Stimulated activated naive CD8-positive, alpha-beta T cell treated with anti-CD3 and anti-CD28 coated beads, Interleukin-15, Interleukin-2, amounts not matched to agents 100 U/mL and 50 U/mL, for 24 hours (primary cell): ENCODE measurements around the gene PACRG.

Experiments used
- ATAC-seq: fragments of 150-1000 bp; cut with Tn5 transposase; one replicate; pipeline ENCODE4 v1.10.0; 2021
- DNase-seq: peaks from one replicate; pipeline ENCODE4 v3.0.0; 2021

PACRG gene

GRCh38 chr6:162778603-162779002 is 50.8 kb downstream of the PACRG start:
- no peak for DNase-seq
- ATAC-seq, result no peak

DNA sequence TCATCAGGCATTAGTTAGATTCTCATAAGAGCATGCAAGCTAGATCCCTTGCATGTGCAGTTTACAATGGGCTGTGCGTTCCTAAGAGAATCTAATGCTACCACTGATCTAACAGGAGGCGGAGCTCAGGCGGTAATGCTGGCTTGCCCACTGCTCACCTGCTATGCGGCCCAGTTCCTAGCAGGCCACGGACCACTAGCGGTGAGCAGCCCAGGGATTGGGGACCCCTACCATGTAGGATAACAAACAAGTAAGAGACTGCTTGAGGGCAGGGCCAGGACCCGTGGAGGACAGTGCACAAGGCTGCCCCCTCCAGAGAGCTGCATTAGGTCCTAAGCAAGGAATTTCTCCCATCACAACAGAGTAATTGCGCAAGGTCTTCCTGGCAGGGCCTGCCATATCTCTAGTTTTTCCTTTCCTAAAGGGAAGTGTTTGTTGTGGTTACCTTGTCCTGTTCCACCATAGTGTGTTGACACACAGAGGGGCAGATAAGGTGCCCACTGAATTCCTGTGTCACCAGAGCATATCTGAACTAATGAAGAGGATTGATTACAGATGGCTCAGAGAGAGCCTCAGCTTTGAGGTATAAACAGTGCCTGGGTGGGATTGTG is 58.0 kb downstream of the PACRG start:
- DNase-seq, result no peak
- no peak for ATAC-seq

- no peak for DNase-seq
These were observed 70.9 kb downstream of the PACRG start for GRCh38 chr6:162798546-162799266.

DNA sequence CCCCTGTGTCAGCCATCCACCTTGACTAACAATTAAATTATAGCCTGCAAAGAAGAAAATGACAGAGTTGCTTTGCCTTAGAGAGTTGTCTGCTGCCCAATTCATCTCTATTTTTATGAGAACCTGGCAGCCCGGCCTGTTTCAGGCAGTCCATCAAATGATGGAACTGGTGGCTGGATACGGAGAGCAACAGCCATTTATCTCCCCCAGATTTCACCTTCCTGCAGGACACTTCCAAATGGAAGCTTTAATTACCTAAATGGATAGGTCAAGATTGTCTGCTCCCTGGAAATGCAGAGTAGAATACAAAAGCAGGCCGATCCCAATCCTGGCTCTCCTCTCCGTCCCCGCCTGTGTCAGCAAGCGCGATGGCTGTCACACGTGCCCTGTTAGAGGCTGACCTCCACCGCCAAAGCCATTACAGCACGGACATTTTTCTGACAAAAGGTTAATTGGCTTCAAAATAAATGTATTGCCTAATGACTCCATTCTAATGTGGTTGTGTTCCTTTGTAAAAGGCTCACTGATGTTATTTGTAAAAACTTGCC is 86.7 kb downstream of the PACRG start:
- no peak for DNase-seq

More at GRCh38 chr6:162798546-162799266, 70.9 kb downstream of the PACRG start:
- peak; percentile 49 for ATAC-seq

GRCh38 chr6:162817196-162817595 is 89.4 kb downstream of the PACRG start:
- DNase-seq (no peak), ATAC-seq (no peak)

More for the DNA sequence above, 86.7 kb downstream of the PACRG start:
- ATAC-seq, result no peak

DNA sequence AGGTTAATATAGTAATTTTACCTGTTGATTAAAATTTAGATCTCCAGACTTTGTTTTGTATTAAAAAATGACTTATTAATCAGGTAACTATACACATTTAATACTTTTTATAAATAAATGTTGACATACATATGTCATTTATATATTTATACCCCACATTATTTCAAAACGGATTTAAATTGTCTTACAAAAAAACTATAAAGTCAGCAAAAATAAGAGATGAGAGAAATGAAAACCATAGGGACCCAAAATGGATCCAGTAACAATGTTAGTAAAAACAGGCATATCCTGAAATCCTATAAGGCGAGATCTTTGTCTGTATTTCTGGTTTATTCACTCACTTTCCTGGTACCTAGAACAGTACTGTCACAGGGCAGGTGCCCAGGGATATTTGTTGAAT is 91.5 kb downstream of the PACRG start:
- no peak for ATAC-seq
- DNase-seq, result no peak

DNA sequence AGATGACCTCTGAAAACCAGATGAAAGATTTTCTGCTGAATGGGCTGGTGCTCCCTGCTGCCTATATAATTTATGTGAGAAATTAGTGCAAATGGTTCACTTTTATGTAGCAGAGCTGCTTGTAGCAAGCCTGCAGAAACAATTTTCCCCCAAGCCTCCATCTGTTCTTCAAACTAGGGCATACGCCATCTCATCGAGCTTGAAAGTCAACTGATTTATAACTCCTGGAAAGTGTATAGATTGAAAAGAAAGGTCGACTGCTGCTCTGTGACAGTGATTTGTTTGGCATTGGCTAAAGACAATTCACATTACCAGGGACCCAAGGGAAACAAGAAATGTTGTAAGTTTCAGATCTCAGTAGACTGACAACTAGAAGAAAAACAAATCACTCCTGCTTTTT is 93.3 kb downstream of the PACRG start:
- ATAC-seq (no peak), DNase-seq (no peak)

GRCh38 chr6:162825597-162825996 is 97.8 kb downstream of the PACRG start:
- ATAC-seq, result no peak
- no peak for DNase-seq

DNA sequence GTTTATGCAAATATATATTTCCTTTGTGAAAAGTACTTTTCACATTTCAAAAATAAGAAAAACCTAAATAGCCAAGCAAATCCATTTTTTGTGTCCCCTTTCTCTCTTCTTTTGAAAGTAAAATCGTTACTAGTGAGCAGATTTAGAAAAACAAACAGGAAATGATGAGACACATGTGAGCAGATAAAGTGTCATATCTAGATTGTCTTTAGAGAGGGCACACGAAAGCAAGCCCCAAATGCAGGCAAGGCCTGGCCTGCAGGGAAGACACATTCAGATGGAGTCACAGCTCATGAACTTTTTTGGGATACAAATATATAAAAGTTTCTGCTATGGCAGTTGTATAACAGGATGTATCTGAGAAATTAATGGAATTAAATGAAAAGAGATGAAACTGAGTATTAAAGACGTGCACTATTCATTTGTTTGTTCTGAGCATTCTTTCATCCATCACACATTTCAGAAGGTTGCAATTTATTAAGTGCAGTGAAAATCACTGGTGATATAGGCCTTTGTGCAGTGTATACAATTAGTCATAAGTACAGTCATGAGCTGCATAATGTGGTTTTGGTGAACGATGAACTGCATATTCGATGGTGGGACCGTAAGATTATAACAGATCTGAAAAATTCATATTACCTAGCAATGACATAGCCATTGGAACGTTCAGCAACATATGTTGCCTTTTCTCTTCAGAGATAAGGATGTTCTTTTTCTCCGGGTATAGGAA is 101.4 kb downstream of the PACRG start:
- ATAC-seq (no peak), DNase-seq (no peak)

GRCh38 chr6:162833776-162834175 is 106.0 kb downstream of the PACRG start:
- no peak for ATAC-seq

GRCh38 chr6:162845972-162846371 is 118.2 kb downstream of the PACRG start:
- ATAC-seq (no peak), DNase-seq (no peak)

More at GRCh38 chr6:162833776-162834175, 106.0 kb downstream of the PACRG start:
- DNase-seq, result no peak

- no peak for ATAC-seq
- DNase-seq, result no peak
These were observed 118.9 kb downstream of the PACRG start for GRCh38 chr6:162846723-162847122.

DNA sequence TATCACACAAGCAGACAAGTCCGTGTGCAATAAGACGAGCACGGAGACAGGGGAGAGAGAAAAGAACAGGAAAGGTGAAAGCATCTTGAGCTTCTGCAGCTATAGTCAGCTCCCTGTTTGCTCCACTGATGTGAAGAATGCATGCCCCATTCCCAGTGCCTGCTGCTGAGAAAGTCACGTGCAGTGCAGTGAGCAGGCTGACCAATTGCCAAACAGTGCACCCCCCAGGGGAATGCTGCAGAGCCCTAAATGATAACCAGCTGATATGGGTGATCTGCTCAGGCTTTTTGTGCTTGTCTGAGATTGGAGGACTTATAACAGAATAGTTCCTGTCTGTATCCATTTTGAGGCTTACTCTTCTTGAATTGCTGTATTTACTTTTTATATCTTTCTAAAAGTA is 121.5 kb downstream of the PACRG start:
- ATAC-seq, result no peak
- DNase-seq, result no peak

GRCh38 chr6:162852192-162852591 is 124.4 kb downstream of the PACRG start:
- ATAC-seq (no peak), DNase-seq (no peak)

DNA sequence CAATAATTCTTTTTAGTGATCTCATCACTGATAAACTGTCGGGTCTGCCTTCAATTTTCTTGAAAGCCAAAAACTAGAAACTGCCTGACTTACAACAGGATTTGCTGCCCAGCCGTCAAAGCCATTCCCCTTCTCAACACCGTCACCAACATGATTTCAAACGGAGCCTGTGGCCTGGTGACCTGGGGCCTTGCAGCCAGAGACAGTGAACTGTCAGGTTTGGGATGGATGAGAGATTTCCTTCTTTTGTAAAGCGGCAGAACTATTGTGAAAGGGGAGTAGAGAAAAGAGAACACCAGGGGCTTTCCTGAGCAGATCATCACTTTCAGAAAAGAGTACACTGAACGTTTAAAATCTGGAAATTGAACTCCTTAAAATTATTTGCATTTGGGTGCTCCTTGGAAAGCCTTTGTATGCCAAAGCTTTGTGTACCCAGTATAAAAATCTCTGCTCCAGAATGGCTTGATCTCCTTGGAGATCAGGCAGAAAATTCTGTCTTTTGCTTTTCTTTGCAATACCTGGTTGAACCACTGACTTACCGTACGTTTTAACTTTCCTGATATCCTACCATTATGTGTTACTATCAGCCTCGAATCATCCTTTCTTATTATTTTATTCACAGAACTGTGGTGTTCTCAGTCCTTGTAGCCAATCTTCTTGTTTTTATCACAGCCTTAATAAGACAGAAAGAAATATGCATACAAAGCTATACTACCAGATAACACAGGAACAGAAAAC is 125.2 kb downstream of the PACRG start:
- DNase-seq, result no peak
- ATAC-seq, result no peak

DNA sequence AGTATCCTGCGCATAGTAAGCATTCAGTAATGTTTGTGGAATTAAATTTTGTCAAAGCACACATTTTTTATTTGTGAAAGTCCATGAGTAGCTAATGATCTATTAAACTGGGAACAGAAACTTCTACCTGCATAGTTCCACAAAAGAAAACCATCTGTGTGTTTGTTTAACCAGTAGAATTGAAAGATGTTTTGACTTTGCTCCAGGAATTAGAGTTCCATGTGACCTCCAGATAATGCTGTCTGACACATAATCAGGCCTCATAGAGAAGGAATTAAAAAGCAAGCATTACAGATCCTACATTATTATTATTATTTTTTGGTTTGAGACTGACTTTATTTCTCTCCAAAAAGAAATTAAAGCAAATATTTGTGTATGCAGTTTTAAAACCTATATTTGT is 126.5 kb downstream of the PACRG start:
- ATAC-seq, result no peak
- DNase-seq, result no peak

DNA sequence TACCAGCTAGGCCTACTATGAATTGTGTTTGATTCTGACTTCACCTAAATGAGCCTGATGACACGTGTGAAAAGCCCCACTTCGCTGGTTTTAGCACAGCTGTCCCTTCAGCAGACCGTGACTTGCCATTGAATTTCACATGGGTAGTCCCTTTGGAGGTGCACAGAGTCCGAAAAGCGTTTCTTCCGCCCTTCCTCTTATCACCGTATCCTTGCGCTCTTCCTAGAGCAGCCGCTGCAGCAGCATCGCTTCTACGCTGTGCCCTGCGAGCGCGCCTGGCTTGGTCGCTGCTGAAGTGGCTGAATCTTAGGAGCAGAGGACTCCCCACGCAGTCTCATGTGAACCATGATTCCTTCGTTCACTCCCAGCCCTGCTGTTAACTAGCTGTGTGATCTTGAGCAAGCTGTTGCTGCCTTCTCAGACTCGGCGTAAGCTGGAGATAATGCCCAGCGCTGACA is 127.0 kb downstream of the PACRG start:
- ATAC-seq, result no peak
- no peak for DNase-seq

DNA sequence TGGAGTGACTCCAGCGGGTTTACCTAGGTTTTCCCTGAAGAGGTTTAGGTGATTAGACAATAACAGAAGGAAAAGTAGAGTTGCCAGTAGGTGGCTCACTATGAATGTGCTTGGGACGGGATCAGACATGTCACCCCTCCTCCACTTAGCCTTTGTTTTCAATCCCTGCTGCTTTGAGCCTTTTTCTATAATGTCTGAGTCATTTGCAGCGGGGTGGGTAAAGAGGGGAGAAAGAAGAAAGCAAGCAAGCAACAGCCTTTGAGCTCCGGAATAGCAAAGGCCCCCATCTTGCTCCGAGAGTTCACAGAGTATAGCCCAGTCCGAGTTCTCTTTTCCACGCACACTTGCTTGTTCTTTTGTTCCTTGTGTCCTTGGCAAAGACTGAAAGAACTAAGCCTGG is 129.1 kb downstream of the PACRG start:
- no peak for DNase-seq
- ATAC-seq, result no peak

DNA sequence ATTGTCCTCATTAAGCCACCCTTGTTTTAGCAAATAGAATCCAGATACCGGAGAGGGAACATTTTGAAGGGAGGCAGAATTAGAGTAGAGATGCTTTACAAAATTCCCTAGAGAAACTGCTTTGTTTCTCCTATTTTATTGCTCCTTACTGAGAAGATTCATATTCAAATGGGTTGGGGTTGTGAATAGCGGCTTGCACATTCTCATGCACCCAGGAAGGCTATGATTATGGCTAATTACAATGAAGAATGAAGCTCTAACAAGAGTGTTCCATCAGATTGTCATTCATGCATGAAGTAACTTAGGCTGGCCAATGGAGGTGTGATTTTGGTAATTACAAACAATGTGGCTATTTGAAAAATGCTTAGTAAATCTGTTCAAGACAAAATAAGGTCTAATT is 129.6 kb downstream of the PACRG start:
- DNase-seq (no peak), ATAC-seq (no peak)

DNA sequence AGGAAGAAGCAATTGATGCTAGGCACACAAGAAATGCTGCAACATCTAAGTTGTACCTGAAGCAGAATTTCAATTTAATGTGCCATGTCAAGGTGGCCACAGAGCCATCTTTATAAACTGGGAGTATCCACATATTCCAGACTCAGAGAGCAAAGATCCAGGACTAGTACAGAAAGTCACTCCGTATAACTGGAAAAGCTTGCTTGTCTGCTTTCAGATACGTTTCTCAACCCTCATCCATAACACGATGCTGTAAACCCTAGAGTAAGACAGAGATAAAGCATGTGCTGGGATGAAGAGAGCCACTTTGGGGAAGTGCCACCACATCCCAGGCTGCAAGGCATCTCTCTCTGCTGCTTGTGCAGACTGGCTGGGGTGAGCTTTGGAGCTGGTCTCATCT is 134.7 kb downstream of the PACRG start:
- ATAC-seq, result no peak
- no peak for DNase-seq

GRCh38 chr6:162862941-162863340 is 135.2 kb downstream of the PACRG start:
- ATAC-seq, result no peak

DNA sequence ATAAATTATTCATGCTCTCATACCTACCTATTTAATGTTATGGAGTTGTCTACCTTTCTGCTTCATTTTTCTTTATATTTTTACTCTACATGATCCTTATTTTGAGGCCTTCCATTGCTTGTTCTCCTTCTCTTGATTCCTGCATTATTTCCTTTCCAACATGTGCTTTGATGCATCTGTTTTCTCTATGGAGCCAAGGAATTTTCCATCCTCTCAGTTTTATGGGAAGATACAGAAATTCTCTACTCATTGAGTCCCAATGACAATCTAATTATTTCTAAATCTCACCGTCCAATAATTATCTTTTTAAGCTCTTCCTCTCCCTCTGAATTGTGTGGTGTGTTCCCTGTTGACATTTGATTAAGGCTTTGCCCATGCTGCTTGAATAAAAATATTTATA is 136.0 kb downstream of the PACRG start:
- ATAC-seq (no peak), DNase-seq (no peak)

More at GRCh38 chr6:162862941-162863340, 135.2 kb downstream of the PACRG start:
- DNase-seq, result no peak
